K562 (cell line): ENCODE results near the gene MCEMP1. TPM values are rescaled to one million over a fixed set of nuclear protein-coding genes. Genes with fewer than 3 reads are reported as not detected.

Source experiments
- CHD2 ChIP-seq: IDR thresholded peaks from 2 replicates; pipeline ENCODE4 v1.6.1; 2011; ENCODE audit warnings: low read depth, low read length
- DDX20 ChIP-seq: fragments of 450-650 bp; IDR thresholded peaks from 2 replicates; pipeline ENCODE4 v1.6.1; 2016; ENCODE audit warnings: missing genetic modification characterization, low read depth, mild to moderate bottlenecking, missing compliant biosample characterization, moderate library complexity
- ETV6 ChIP-seq, 3 experiments: fragments of 150-350 bp in 1 of 3; sonication (generic) in 1 of 3; formaldehyde crosslinking in 1 of 3; IDR thresholded peaks; 2 replicates each; pipeline versions ENCODE4 v1.6.1 to v1.8.0; 2014 to 2022; ENCODE audit warnings: borderline replicate concordance in 2 of 3, low read depth in 2 of 3, antibody characterized with exemption in 1 of 3, low read length in 1 of 3, mild to moderate bottlenecking in 1 of 3, missing genetic modification reagents in 1 of 3
- FOXJ3 ChIP-seq: sonication (generic); formaldehyde crosslinking; IDR thresholded peaks from 2 replicates; pipeline ENCODE4 v1.4.0; 2020; ENCODE audit warnings: mild to moderate bottlenecking, missing genetic modification reagents
- HDGF ChIP-seq: fragments of 450-650 bp; IDR thresholded peaks from 2 replicates; pipeline ENCODE4 v1.6.1; 2016
- NCOR1 ChIP-seq: fragments of 450-650 bp; IDR thresholded peaks from 2 replicates; pipeline ENCODE4 v1.6.1; 2016; ENCODE audit warnings: mild to moderate bottlenecking, moderate library complexity
- polyA plus RNA-seq, 8 experiments: library from polyadenylated mRNA; depleted of rRNA in 4 of 8; stranded (reverse) in 5 of 8; unstranded in 3 of 8; fragments of >200 nt; fragmentation: Nextera tagmentation in 2 of 8; fragmentation: Illumina TruSeq in 1 of 8; extraction: Ambion mirVana in 2 of 8; extraction: Trizol in 1 of 8; gene quantifications; 2 replicates each; pipeline versions ENCODE4 v1.2.1 to v1.2.3, GENCODE V29; 2011 to 2014; ENCODE audit warnings: inconsistent platforms in 1 of 8, missing spikeins in 1 of 8
- total RNA-seq, 7 experiments: library from RNA; depleted of rRNA in 6 of 7; stranded (reverse); fragments of >200 nt in 6 of 7; fragmentation: Illumina TruSeq in 2 of 7; extraction: Trizol in 2 of 7; gene quantifications; 2 replicates each; pipeline versions ENCODE4 v1.2.1 to v1.2.3, GENCODE V29; 2011 to 2021; ENCODE audit warnings: low replicate concordance in 1 of 7
- TF ChIP-seq, protein P1 (sequence below): fragments of 250-450 bp; sonication (Bioruptor Pico); IDR thresholded peaks from 2 replicates; pipeline ENCODE4 v1.4.0; 2020
- TF ChIP-seq, protein P2 (sequence below): sonication (generic); formaldehyde crosslinking; IDR thresholded peaks from 2 replicates; pipeline ENCODE4 v1.8.1; 2023; ENCODE audit warnings: mild to moderate bottlenecking, missing genetic modification reagents
- TF ChIP-seq, protein P3 (sequence below): sonication (generic); formaldehyde crosslinking; IDR thresholded peaks from 2 replicates; pipeline ENCODE4 v1.8.0; 2022; ENCODE audit warnings: mild to moderate bottlenecking, missing genetic modification reagents
- TF ChIP-seq, protein P4 (sequence below): sonication (generic); formaldehyde crosslinking; IDR thresholded peaks from 2 replicates; pipeline ENCODE4 v1.8.0; 2022; ENCODE audit warnings: missing genetic modification reagents, mild to moderate bottlenecking, borderline replicate concordance

Gene MCEMP1
- total and polyA plus RNA-seq, 9 of the 15 experiments (the other 6 are each of a cell fraction or from before 2014, with no cell fraction given): 0.11 to 1.8 (median 0.51) TPM

DNA sequence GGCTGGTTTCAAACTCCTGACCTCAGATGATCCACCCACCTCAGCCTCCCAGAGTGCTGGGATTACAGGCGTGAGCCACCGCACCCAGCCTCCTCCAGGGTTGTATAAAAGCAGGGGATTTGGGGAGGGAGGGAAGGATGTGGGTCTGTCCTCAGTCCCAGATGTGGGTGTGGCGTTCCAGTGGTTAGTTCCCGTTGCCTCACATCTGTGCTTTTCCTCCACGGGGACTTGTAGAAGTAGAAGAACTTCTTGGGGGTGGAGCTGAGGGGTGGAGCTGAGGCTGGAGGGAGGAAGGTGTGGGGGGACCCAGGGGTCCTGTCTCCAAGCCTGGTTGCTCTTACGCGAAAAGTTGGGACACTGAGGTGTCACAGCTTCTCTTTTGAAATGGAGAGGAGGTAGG lies 514 bp upstream of the MCEMP1 start (continued):
- TF ChIP-seq, protein P1, sequence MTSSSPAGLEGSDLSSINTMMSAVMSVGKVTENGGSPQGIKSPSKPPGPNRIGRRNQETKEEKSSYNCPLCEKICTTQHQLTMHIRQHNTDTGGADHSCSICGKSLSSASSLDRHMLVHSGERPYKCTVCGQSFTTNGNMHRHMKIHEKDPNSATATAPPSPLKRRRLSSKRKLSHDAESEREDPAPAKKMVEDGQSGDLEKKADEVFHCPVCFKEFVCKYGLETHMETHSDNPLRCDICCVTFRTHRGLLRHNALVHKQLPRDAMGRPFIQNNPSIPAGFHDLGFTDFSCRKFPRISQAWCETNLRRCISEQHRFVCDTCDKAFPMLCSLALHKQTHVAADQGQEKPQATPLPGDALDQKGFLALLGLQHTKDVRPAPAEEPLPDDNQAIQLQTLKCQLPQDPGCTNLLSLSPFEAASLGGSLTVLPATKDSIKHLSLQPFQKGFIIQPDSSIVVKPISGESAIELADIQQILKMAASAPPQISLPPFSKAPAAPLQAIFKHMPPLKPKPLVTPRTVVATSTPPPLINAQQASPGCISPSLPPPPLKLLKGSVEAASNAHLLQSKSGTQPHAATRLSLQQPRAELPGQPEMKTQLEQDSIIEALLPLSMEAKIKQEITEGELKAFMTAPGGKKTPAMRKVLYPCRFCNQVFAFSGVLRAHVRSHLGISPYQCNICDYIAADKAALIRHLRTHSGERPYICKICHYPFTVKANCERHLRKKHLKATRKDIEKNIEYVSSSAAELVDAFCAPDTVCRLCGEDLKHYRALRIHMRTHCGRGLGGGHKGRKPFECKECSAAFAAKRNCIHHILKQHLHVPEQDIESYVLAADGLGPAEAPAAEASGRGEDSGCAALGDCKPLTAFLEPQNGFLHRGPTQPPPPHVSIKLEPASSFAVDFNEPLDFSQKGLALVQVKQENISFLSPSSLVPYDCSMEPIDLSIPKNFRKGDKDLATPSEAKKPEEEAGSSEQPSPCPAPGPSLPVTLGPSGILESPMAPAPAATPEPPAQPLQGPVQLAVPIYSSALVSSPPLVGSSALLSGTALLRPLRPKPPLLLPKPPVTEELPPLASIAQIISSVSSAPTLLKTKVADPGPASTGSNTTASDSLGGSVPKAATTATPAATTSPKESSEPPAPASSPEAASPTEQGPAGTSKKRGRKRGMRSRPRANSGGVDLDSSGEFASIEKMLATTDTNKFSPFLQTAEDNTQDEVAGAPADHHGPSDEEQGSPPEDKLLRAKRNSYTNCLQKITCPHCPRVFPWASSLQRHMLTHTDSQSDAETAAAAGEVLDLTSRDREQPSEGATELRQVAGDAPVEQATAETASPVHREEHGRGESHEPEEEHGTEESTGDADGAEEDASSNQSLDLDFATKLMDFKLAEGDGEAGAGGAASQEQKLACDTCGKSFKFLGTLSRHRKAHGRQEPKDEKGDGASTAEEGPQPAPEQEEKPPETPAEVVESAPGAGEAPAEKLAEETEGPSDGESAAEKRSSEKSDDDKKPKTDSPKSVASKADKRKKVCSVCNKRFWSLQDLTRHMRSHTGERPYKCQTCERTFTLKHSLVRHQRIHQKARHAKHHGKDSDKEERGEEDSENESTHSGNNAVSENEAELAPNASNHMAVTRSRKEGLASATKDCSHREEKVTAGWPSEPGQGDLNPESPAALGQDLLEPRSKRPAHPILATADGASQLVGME (CRISPR knock-in tag): no peak
- TF ChIP-seq NCOR1 (no peak), CHD2 (no peak), ETV6 (IDR thresholded peaks at IDR 0.05; ENCODE audit: borderline replicate concordance in 1 of 2, low read depth in 2 of 2, low read length in 1 of 2) (no peak), ETV6 (CRISPR knock-in tag; IDR thresholded peaks at IDR 0.05; ENCODE audit: borderline replicate concordance) (no peak), HDGF (no peak), DDX20 (tag) (no peak), FOXJ3 (CRISPR knock-in tag) (no peak)
- TF ChIP-seq, protein P2, sequence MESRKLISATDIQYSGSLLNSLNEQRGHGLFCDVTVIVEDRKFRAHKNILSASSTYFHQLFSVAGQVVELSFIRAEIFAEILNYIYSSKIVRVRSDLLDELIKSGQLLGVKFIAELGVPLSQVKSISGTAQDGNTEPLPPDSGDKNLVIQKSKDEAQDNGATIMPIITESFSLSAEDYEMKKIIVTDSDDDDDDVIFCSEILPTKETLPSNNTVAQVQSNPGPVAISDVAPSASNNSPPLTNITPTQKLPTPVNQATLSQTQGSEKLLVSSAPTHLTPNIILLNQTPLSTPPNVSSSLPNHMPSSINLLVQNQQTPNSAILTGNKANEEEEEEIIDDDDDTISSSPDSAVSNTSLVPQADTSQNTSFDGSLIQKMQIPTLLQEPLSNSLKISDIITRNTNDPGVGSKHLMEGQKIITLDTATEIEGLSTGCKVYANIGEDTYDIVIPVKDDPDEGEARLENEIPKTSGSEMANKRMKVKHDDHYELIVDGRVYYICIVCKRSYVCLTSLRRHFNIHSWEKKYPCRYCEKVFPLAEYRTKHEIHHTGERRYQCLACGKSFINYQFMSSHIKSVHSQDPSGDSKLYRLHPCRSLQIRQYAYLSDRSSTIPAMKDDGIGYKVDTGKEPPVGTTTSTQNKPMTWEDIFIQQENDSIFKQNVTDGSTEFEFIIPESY: no peak
- TF ChIP-seq, protein P3, sequence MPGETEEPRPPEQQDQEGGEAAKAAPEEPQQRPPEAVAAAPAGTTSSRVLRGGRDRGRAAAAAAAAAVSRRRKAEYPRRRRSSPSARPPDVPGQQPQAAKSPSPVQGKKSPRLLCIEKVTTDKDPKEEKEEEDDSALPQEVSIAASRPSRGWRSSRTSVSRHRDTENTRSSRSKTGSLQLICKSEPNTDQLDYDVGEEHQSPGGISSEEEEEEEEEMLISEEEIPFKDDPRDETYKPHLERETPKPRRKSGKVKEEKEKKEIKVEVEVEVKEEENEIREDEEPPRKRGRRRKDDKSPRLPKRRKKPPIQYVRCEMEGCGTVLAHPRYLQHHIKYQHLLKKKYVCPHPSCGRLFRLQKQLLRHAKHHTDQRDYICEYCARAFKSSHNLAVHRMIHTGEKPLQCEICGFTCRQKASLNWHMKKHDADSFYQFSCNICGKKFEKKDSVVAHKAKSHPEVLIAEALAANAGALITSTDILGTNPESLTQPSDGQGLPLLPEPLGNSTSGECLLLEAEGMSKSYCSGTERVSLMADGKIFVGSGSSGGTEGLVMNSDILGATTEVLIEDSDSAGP (CRISPR knock-in tag): no peak
- TF ChIP-seq, protein P4, sequence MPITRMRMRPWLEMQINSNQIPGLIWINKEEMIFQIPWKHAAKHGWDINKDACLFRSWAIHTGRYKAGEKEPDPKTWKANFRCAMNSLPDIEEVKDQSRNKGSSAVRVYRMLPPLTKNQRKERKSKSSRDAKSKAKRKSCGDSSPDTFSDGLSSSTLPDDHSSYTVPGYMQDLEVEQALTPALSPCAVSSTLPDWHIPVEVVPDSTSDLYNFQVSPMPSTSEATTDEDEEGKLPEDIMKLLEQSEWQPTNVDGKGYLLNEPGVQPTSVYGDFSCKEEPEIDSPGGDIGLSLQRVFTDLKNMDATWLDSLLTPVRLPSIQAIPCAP (CRISPR knock-in tag): no peak
